GM12865 (cell line): Measurements from ENCODE around the gene ADORA3.
A peak's percentile ranks its signal among the peaks of the same experiment; 100 is the strongest.

Source experiments
- DNase-seq: peaks from one replicate; pipeline ENCODE4 v3.0.0; 2010; ENCODE audit warnings: low read depth
- H3K4me3 ChIP-seq: 2 replicates; pipeline ENCODE4 v1.5.1; 2011; ENCODE audit warnings: mild to moderate bottlenecking, low read depth, low read length, control low read depth
- TF ChIP-seq, protein P1 (sequence below): IDR thresholded peaks from 2 replicates; pipeline ENCODE4 v1.5.1; 2011; ENCODE audit warnings: low read length, control low read depth, low read depth, inconsistent platforms; ENCODE audit not compliant: insufficient read depth; ENCODE audit errors: missing control alignments

The ADORA3 gene

DNA sequence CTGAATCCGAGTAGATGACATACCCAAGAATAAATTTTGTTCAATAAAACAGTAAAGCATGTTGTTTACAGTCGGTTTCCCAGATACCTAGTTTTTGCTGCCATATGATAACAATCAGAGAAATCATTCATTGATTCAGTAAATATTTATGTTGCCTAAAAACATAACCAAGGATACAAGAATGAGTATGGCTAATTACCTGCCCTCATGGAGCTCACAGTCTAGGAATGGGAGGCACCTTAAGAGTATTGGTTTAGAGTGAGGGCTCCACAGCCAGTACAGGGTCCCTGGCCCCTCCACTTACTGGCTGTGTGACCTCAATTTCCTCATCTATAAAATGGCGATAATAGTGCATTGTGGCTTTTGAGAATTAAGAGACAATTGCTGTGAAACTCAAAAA, 53.2 kb downstream of the ADORA3 start:
- DNase-seq: no peak
- TF ChIP-seq, protein P1, sequence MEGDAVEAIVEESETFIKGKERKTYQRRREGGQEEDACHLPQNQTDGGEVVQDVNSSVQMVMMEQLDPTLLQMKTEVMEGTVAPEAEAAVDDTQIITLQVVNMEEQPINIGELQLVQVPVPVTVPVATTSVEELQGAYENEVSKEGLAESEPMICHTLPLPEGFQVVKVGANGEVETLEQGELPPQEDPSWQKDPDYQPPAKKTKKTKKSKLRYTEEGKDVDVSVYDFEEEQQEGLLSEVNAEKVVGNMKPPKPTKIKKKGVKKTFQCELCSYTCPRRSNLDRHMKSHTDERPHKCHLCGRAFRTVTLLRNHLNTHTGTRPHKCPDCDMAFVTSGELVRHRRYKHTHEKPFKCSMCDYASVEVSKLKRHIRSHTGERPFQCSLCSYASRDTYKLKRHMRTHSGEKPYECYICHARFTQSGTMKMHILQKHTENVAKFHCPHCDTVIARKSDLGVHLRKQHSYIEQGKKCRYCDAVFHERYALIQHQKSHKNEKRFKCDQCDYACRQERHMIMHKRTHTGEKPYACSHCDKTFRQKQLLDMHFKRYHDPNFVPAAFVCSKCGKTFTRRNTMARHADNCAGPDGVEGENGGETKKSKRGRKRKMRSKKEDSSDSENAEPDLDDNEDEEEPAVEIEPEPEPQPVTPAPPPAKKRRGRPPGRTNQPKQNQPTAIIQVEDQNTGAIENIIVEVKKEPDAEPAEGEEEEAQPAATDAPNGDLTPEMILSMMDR: no peak

DNA sequence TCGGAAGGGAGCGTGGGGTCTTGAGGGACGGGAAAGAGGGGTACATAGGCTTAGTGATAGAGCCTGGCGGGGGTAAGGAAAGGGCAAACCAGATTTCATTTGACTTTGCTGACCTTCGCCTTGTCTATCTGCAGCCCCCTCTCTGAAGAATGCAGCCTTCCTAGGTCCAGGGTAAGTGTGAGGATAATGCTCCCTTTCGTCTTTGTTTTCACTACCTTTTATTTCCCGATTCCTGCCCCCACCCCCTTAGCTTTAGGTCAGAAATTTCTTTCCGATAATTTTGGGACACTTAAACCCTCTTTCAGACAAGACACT, 53.8 kb downstream of the ADORA3 start:
- DNase-seq: no peak
- peak overlapping the region; percentile 85 for H3K4me3 ChIP-seq
- TF ChIP-seq, protein P1: no peak

More for the DNA sequence above, 53.2 kb downstream of the ADORA3 start:
- H3K4me3 ChIP-seq: peak overlapping the region; percentile 85
